IMR-90 (cell line): ENCODE data around the gene PALB2. TPM values are rescaled to one million over a fixed set of nuclear protein-coding genes. Genes with fewer than 3 reads are reported as not detected.

Experiments
- ATAC-seq: fragments of 200-7000 bp; cut with Tn5 transposase; 2 replicates; pipeline ENCODE4 v1.9.1; 2020; ENCODE audit warnings: low read depth, mild to moderate bottlenecking, moderate library complexity
- BruUV-seq: library from RNA; stranded (reverse); fragments of 400-500 nt; replicated peaks from 2 replicates; lab custom pipeline; 2021; lab: Mats Ljungman, UMichigan
- CTCF ChIA-PET: fragments of 300-600 bp; formaldehyde crosslinking; extraction: SDS; loops from one replicate; lab custom pipeline; 2021; ENCODE audit warnings: antibody characterized with exemption; lab: Yijun Ruan, JAX
- POLR2A ChIA-PET: fragments of 300-600 bp; sonication (Branson Sonifier 250); formaldehyde crosslinking; loops from one replicate; lab custom pipeline; 2022; ENCODE audit warnings: antibody characterized with exemption; ENCODE audit not compliant: unreplicated experiment; lab: Charles Lee
- DNase-seq: peaks from one replicate; pipeline ENCODE4 v3.0.0; 2013
- H2AFZ ChIP-seq: replicated peaks from 2 replicates; pipeline ENCODE3; 2013; ENCODE audit warnings: low read length, mild to moderate bottlenecking; ENCODE audit not compliant: poor library complexity
- H2AK5ac ChIP-seq: 2 replicates; pipeline ENCODE4 v1.6.1; 2013; ENCODE audit warnings: low read depth, low read length, inconsistent platforms
- H2AK9ac ChIP-seq: replicated peaks from 2 replicates; pipeline ENCODE3; 2013; ENCODE audit warnings: mild to moderate bottlenecking, low read depth, low read length, moderate library complexity; ENCODE audit not compliant: poor library complexity
- H2BK120ac ChIP-seq: 2 replicates; pipeline ENCODE4 v1.6.1; 2013; ENCODE audit warnings: low read depth, low read length, inconsistent platforms
- H2BK15ac ChIP-seq: 3 replicates; pipeline ENCODE4 v1.6.1; 2013; ENCODE audit warnings: low read depth, low read length, inconsistent platforms
- H2BK20ac ChIP-seq: 2 replicates; pipeline ENCODE4 v1.6.1; 2013; ENCODE audit warnings: low read depth, mild to moderate bottlenecking, inconsistent platforms, low read length, moderate library complexity
- H2BK5ac ChIP-seq: 2 replicates; pipeline ENCODE4 v1.6.1; 2013; ENCODE audit warnings: mild to moderate bottlenecking, low read depth, low read length, inconsistent platforms; ENCODE audit not compliant: poor library complexity, severe bottlenecking
- H3K14ac ChIP-seq: replicated peaks from 2 replicates; pipeline ENCODE4 v1.6.1; 2013; ENCODE audit warnings: low read depth, low read length, inconsistent platforms
- H3K18ac ChIP-seq: 2 replicates; pipeline ENCODE4 v1.6.1; 2013; ENCODE audit warnings: low read depth, low read length, control low read depth
- H3K23ac ChIP-seq: 2 replicates; pipeline ENCODE4 v1.6.1; 2013; ENCODE audit warnings: low read depth, low read length, inconsistent platforms
- H3K27ac ChIP-seq: 2 replicates; pipeline ENCODE4 v1.5.1; 2013; ENCODE audit warnings: mild to moderate bottlenecking, control low read depth, low read length; ENCODE audit not compliant: insufficient read depth
- H3K27me3 ChIP-seq: 2 replicates; pipeline ENCODE4 v1.6.1; 2013; ENCODE audit warnings: low read length; ENCODE audit not compliant: control insufficient read depth, insufficient read depth
- H3K36me3 ChIP-seq: 2 replicates; pipeline ENCODE4 v1.6.1; 2013; ENCODE audit warnings: low read length, mixed read lengths; ENCODE audit not compliant: control insufficient read depth, insufficient read depth
- H3K4ac ChIP-seq: 2 replicates; pipeline ENCODE4 v1.6.1; 2013; ENCODE audit warnings: low read depth, low read length, inconsistent platforms
- H3K4me1 ChIP-seq: 2 replicates; pipeline ENCODE4 v1.6.1; 2013; ENCODE audit warnings: low read length, mixed read lengths; ENCODE audit not compliant: control insufficient read depth, insufficient read depth
- H3K4me2 ChIP-seq: 2 replicates; pipeline ENCODE4 v1.6.1; 2013; ENCODE audit warnings: low read depth, mild to moderate bottlenecking, control low read depth, low read length, moderate library complexity
- H3K4me3 ChIP-seq: 2 replicates; pipeline ENCODE4 v1.5.1; 2013; ENCODE audit warnings: low read depth, mild to moderate bottlenecking, control low read depth, low read length, moderate library complexity; ENCODE audit not compliant: insufficient read depth
- H3K56ac ChIP-seq: 2 replicates; pipeline ENCODE4 v1.6.1; 2013; ENCODE audit warnings: low read length, inconsistent platforms; ENCODE audit not compliant: insufficient read depth; ENCODE audit errors: extremely low read depth
- H3K79me1 ChIP-seq, 2 experiments: 2 replicates each; pipeline ENCODE4 v1.6.1; 2013; ENCODE audit warnings: low read length in 2 of 2, inconsistent platforms in 1 of 2, low read depth in 1 of 2
- H3K9ac ChIP-seq: 2 replicates; pipeline ENCODE4 v1.6.1; 2013; ENCODE audit warnings: low read depth, low read length, control low read depth
- H3K9me1 ChIP-seq: 2 replicates; pipeline ENCODE4 v1.6.1; 2013; ENCODE audit warnings: low read length, inconsistent platforms; ENCODE audit not compliant: insufficient read depth
- H3K9me3 ChIP-seq: 2 replicates; pipeline ENCODE4 v1.6.1; 2013; ENCODE audit warnings: low read length; ENCODE audit not compliant: control insufficient read depth, insufficient read depth
- H4K20me1 ChIP-seq: 2 replicates; pipeline ENCODE4 v1.6.1; 2013; ENCODE audit warnings: low read length, inconsistent platforms; ENCODE audit not compliant: insufficient read depth
- H4K5ac ChIP-seq: 2 replicates; pipeline ENCODE4 v1.6.1; 2013; ENCODE audit warnings: mild to moderate bottlenecking, low read depth, low read length, control low read depth
- H4K8ac ChIP-seq, 2 experiments: 2 replicates each; pipeline ENCODE4 v1.6.1; 2013; ENCODE audit warnings: low read depth in 2 of 2, low read length in 2 of 2, control low read depth in 1 of 2, inconsistent platforms in 1 of 2
- H4K91ac ChIP-seq: 2 replicates; pipeline ENCODE4 v1.6.1; 2013; ENCODE audit warnings: low read depth, low read length, inconsistent platforms; ENCODE audit not compliant: insufficient read depth
- CHD1 ChIP-seq: IDR thresholded peaks from 2 replicates; pipeline ENCODE4 v1.6.1; 2012; ENCODE audit warnings: low read depth, low read length, improper control_type of control experiment
- CTCF ChIP-seq: conservative IDR thresholded peaks from 2 replicates; pipeline ENCODE4 v1.5.1; 2012; ENCODE audit warnings: mild to moderate bottlenecking, low read depth, low read length, improper control_type of control experiment
- MAFK ChIP-seq: IDR thresholded peaks from 2 replicates; pipeline ENCODE4 v1.6.1; 2012; ENCODE audit warnings: low read depth, low read length, improper control_type of control experiment
- RAD21 ChIP-seq: IDR thresholded peaks from 2 replicates; pipeline ENCODE4 v1.6.1; 2012; ENCODE audit warnings: low read length, improper control_type of control experiment
- WGBS, 2 experiments: methylation state at CpG; one replicate each; pipeline versions ENCODE4 v1.1.5 to v1.1.7; 2013; ENCODE audit warnings: missing lambda C conversion rate in 2 of 2; ENCODE audit not compliant: insufficient read length in 1 of 2; ENCODE audit errors: extremely low coverage in 2 of 2; 5-methylcytosine and 5-hydroxymethylcytosine counted together
- dilution Hi-C: fragments of 300-500 bp; cut with HindIII; formaldehyde crosslinking; loops from one replicate; pipeline ENCODE4 v1.14.3; 2018; ENCODE audit warnings: low sequenced_read_pairs; ENCODE audit not compliant: unreplicated experiment
- in situ Hi-C: fragments of 300-500 bp; cut with MboI; formaldehyde crosslinking; loops from 3 replicates; pipeline ENCODE4 v1.14.3; 2019; ENCODE audit warnings: low sequenced_read_pairs, inconsistent platforms, mixed read lengths
- intact Hi-C: fragments of 100-400 bp; cut with micrococcal nuclease; formaldehyde crosslinking; loops from 2 replicates; pipeline ENCODE4 v1.10.0; 2022
- polyA plus RNA-seq, 3 experiments: library from polyadenylated mRNA; depleted of rRNA; stranded (reverse); fragments of >200 nt; gene quantifications; 2 replicates each; pipeline ENCODE4 v1.2.3, GENCODE V29; 2012; ENCODE audit warnings: low replicate concordance in 1 of 3
- total RNA-seq: library from RNA; depleted of rRNA; stranded (reverse); fragments of >200 nt; gene quantifications from 2 replicates; pipeline ENCODE4 v1.2.3, GENCODE V29; 2012
- TF ChIP-seq, protein P1 (sequence below): fragments of 150-350 bp; IDR thresholded peaks from 2 replicates; pipeline ENCODE4 v1.6.1; 2016; ENCODE audit warnings: low read depth, mild to moderate bottlenecking, low read length, moderate library complexity, borderline replicate concordance

Gene PALB2
- total and polyA plus RNA-seq, 2 of the 4 experiments (the other 2 are of a cell fraction): 4.1 to 8.6 TPM

DNA sequence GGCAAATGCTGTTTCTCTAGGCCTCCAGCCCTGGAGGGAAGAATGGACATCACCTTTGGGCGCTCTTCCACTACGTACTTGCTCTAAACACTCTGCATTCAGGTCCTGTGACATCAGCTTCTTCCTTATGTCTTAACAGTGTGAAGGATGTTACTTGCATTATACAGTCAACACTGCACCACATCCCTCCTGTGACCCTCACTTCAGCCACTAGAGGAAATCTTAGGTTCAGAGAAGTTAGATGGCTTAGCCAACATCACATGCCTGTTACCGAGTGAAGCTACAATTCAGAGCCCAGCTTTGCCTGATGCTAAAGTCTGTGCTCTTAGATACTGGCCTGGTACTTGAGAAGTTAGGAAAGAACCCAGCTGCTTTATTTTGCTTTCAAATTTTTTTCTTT lies 65.3 kb downstream of the PALB2 start:
- no peak for ATAC-seq
- intact Hi-C loops (no loop called here), dilution Hi-C loops (no loop called here), in situ Hi-C loops (no loop called here)
- Histone ChIP-seq H3K79me1 (peaks cover 0 to 16% of the 10 kb centered on the region in 2 experiments), H2BK20ac (no peak overlapping the region), H3K9ac (no peak overlapping the region), H2BK5ac (no peak overlapping the region), H2AK5ac (no peak overlapping the region), H2AFZ (no peak overlapping the region), H3K27ac (no peak overlapping the region), H3K9me1 (0 out of 2 replicates have a peak, but pooled peaks cover 3% of the 10 kb centered on the region), H3K4me1 (no peaks in the 10 kb centered on the region), H3K36me3 (peaks cover 56% of the 10 kb centered on the region), H4K20me1 (peaks cover 11% of the 10 kb centered on the region), H4K91ac (no peak overlapping the region), H3K27me3 (no peaks in the 10 kb centered on the region), H3K18ac (no peak overlapping the region), H4K5ac (no peak overlapping the region), H3K4me3 (no peak overlapping the region), H3K9me3 (no peaks in the 10 kb centered on the region), H3K4me2 (no peak overlapping the region), H3K14ac (no peak overlapping the region), H2AK9ac (no peak overlapping the region), H2BK120ac (no peak overlapping the region), H3K23ac (no peak overlapping the region), H4K8ac (no peak overlapping the region), H3K56ac (no peak overlapping the region), H3K4ac (no peak overlapping the region), H2BK15ac (no peak overlapping the region)
- TF ChIP-seq, protein P1, sequence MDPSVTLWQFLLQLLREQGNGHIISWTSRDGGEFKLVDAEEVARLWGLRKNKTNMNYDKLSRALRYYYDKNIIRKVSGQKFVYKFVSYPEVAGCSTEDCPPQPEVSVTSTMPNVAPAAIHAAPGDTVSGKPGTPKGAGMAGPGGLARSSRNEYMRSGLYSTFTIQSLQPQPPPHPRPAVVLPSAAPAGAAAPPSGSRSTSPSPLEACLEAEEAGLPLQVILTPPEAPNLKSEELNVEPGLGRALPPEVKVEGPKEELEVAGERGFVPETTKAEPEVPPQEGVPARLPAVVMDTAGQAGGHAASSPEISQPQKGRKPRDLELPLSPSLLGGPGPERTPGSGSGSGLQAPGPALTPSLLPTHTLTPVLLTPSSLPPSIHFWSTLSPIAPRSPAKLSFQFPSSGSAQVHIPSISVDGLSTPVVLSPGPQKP: no peak
- TF ChIP-seq CTCF (no peak), MAFK (no peak), RAD21 (no peak), CHD1 (no peak)
- CTCF ChIA-PET: no interaction called here
- DNase-seq: peak; percentile 11
- WGBS, 2 experiments: no CpG with 5 or more reads among the region's 3 CpGs
- no TSS peak for BruUV-seq
- POLR2A ChIA-PET: no interaction called here
